ENCODE measurements around the gene ANKDD1B. TPM values are rescaled to one million over a fixed set of nuclear protein-coding genes. Genes with fewer than 3 reads are reported as not detected.

ANKDD1B gene
- total and polyA plus RNA-seq, 2 experiments from 2014 or later: 0.15 TPM; not detected in 1

DNA sequence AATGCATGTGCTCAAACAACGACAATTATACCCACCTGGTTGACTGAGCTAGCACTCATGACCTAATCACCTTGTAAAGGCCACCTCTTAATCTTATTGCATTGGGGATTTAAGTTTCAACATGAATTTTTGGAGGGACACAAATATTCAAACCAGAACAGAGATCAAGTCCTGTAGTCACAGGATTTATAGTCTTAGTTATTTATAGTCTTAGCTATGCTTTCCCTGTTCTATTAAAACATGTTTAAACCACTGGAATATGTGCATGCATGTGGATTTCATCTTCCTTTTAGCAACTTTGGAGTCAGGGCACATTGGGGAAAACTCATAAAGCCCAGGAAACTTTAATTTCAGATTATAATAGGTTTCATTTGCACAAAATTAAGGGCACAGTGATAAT is 26.7 kb downstream of the ANKDD1B start:
- TF ChIP-seq EZH2 (IDR thresholded peaks at IDR 0.05; ENCODE audit: insufficient read depth, poor library complexity, severe bottlenecking): no peak
- Histone ChIP-seq H3K9me2 (ENCODE audit: insufficient read depth) (no peaks in the 10 kb centered on the region), H3K4me2 (ENCODE audit: unreplicated experiment) (no peak overlapping the region), H3K9me3 (ENCODE audit: low read depth) (no peaks in the 10 kb centered on the region), H3F3A (ENCODE audit: insufficient read depth) (peaks cover 18% of the 10 kb centered on the region), H3K4me1 (ENCODE audit: insufficient read depth) (peaks cover 16% of the 10 kb centered on the region), H3K27ac (no peak overlapping the region), H3K4me3 (no peak overlapping the region), H3K9ac (no peak overlapping the region), H2AFZ (no peak overlapping the region), H4K20me1 (ENCODE audit: insufficient read depth) (no peaks in the 10 kb centered on the region), H3K27me3 (replicated peaks; ENCODE audit: insufficient read depth) (peaks cover 13% of the 10 kb centered on the region), H3K79me2 (ENCODE audit: insufficient read depth) (no peaks in the 10 kb centered on the region), H3K36me3 (ENCODE audit: low read depth) (no peaks in the 10 kb centered on the region)
- no peak for DNase-seq
- in situ Hi-C loops (cut with MboI): no loop called here
- 71 to 80% methylated on average over 1 of the region's 1 CpG for WGBS, 2 experiments (ENCODE audit: low coverage in 1 of 2, low lambda C conversion rate in 2 of 2, missing lambda C conversion rate in 2 of 2)

DNA sequence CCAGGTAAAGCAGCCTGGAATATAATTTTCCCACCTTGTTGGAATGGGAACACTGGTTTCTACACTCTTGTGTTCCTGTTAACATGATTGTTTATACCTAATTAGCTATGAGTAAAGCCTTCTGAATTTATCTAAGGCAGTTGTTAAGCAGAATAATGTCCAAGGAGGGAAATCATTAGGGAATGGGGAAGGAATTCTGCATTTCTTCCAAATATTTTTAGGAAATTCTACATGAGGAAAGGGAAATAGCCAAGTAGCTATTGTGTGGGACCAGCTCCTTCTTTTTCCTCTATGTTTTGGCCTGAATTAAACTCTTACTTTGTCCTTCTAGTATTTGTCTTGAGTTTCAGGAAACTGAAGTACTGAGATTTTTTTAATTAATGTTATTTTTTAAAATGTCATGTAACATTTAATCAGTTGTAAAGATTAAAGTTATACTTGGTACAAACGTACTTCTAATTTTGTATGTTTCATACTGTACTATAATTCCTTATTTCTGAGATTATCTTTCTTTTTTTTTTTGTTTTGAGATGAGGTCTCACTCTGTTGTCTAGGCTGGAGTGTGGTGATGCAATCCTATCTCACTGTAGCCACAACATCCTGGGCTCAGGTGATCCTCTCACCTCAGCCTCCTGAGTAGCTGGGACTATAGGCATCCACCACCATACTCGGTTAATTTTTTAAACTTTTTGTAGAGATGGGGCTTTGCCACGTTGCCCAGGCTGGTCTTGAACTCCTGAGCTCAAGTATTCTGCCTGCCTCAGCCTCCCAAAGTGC is 28.5 kb downstream of the ANKDD1B start:
- peak overlapping the region; percentile 5 for H3K4me2 ChIP-seq (ENCODE audit: unreplicated experiment)

DNA sequence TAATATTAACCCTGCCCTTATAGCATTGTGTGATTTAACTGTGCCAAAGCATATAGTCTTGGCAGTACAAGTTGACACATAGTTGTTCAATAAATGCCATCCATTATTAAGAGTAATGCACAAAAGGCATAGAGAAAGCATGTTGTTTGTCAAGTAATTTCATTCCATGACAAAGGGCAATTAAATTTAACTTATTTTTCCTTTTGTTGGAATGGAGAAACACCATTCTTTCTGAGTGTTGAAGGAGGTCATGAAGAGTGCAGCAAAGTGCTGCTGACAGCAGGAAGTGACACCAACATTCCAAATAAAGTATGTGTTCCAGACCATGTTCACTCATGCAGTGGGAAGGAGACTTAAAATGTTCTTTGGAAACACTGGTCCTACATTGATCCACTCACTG is 29.1 kb downstream of the ANKDD1B start:
- Histone ChIP-seq H2AFZ (no peak overlapping the region), H3K27me3 (replicated peaks; ENCODE audit: insufficient read depth) (0 out of 2 replicates have a peak, but pooled peaks cover 5% of the 10 kb centered on the region), H3K79me2 (ENCODE audit: insufficient read depth) (no peaks in the 10 kb centered on the region), H3K4me3 (peak overlapping the region; percentile 34; the same call in 1 of the 2 replicates), H3K4me1 (ENCODE audit: insufficient read depth) (peaks cover 16% of the 10 kb centered on the region), H3K36me3 (ENCODE audit: low read depth) (no peaks in the 10 kb centered on the region), H4K20me1 (ENCODE audit: insufficient read depth) (no peaks in the 10 kb centered on the region), H3K9me3 (ENCODE audit: low read depth) (no peaks in the 10 kb centered on the region), H3F3A (ENCODE audit: insufficient read depth) (peaks cover 18% of the 10 kb centered on the region), H3K27ac (peak overlapping the region; percentile 69), H3K9me2 (ENCODE audit: insufficient read depth) (no peaks in the 10 kb centered on the region), H3K4me2 (ENCODE audit: unreplicated experiment) (peak overlapping the region; percentile 70), H3K9ac (0 out of 2 replicates have a peak overlapping the region, but pooled peaks have one; percentile 3)
- peak; percentile 99 for TF ChIP-seq EZH2phosphoT487 (IDR thresholded peaks at IDR 0.05; ENCODE audit: insufficient read depth, low read depth)
- no peak for TF ChIP-seq EZH2 (IDR thresholded peaks at IDR 0.05; ENCODE audit: insufficient read depth, poor library complexity, severe bottlenecking)
- DNase-seq: peak; percentile 88
- in situ Hi-C loops (cut with MboI): no loop called here

More for the DNA sequence above, 28.5 kb downstream of the ANKDD1B start:
- 0 out of 2 replicates have a peak overlapping the region, but pooled peaks have one; percentile 3 for H3K9ac ChIP-seq
- H3F3A ChIP-seq (ENCODE audit: insufficient read depth): peaks cover 18% of the 10 kb centered on the region
- peak overlapping the region; percentile 69 for H3K27ac ChIP-seq
- peaks cover 7% of the 10 kb centered on the region; the same call in 1 of the 2 replicates for H3K27me3 ChIP-seq (replicated peaks; ENCODE audit: insufficient read depth)
- no peak overlapping the region for H2AFZ ChIP-seq
- no peak for TF ChIP-seq EZH2 (IDR thresholded peaks at IDR 0.05; ENCODE audit: insufficient read depth, poor library complexity, severe bottlenecking)
- TF ChIP-seq EZH2phosphoT487 (IDR thresholded peaks at IDR 0.05; ENCODE audit: insufficient read depth, low read depth): no peak
- H3K36me3 ChIP-seq (ENCODE audit: low read depth): no peaks in the 10 kb centered on the region
- no peaks in the 10 kb centered on the region for H4K20me1 ChIP-seq (ENCODE audit: insufficient read depth)
- H3K4me1 ChIP-seq (ENCODE audit: insufficient read depth): peaks cover 16% of the 10 kb centered on the region
- in situ Hi-C loops (cut with MboI): no loop called here
- 46 to 65% methylated on average over 3 of the region's 3 CpGs for WGBS, 2 experiments (ENCODE audit: low coverage in 1 of 2, low lambda C conversion rate in 2 of 2, missing lambda C conversion rate in 2 of 2)
- H3K9me3 ChIP-seq (ENCODE audit: low read depth): no peaks in the 10 kb centered on the region
- H3K9me2 ChIP-seq (ENCODE audit: insufficient read depth): no peaks in the 10 kb centered on the region
- no peak overlapping the region for H3K4me3 ChIP-seq
- no peak for DNase-seq
- no peaks in the 10 kb centered on the region for H3K79me2 ChIP-seq (ENCODE audit: insufficient read depth)

DNA sequence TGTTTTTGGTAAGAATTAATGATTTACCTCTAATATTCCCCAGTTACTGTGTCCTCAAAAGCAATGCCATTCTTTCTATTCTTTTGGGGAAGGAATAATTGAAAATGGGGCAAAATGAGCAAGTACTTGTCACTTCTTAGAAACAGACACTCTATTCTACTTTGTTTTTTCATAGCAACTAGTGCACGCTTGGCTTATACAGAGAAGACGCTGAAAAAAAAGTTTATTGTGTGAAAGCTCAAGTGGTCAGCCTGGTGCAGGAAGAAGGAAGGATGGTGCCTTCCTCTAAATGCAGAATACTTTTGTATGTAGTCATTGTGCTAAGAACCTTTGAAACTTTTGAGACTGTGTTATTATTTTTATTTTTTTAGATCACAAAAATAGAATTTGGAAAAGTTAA is 29.6 kb downstream of the ANKDD1B start:
- H3K9me3 ChIP-seq (ENCODE audit: low read depth): no peaks in the 10 kb centered on the region
- H3K9me2 ChIP-seq (ENCODE audit: insufficient read depth): no peaks in the 10 kb centered on the region
- H2AFZ ChIP-seq: no peak overlapping the region
- peak overlapping the region; percentile 69 for H3K27ac ChIP-seq
- no peaks in the 10 kb centered on the region for H3K79me2 ChIP-seq (ENCODE audit: insufficient read depth)
- DNase-seq: peak; percentile 32
- in situ Hi-C loops (cut with MboI): no loop called here
- H3K4me1 ChIP-seq (ENCODE audit: insufficient read depth): peaks cover 16% of the 10 kb centered on the region
- peak overlapping the region; percentile 26; the same call in 1 of the 2 replicates for H3K9ac ChIP-seq
- no peaks in the 10 kb centered on the region for H4K20me1 ChIP-seq (ENCODE audit: insufficient read depth)
- TF ChIP-seq EZH2phosphoT487 (IDR thresholded peaks at IDR 0.05; ENCODE audit: insufficient read depth, low read depth) (no peak), EZH2 (IDR thresholded peaks at IDR 0.05; ENCODE audit: insufficient read depth, poor library complexity, severe bottlenecking) (no peak)
- no peaks in the 10 kb centered on the region for H3K36me3 ChIP-seq (ENCODE audit: low read depth)
- 0 out of 2 replicates have a peak, but pooled peaks cover 5% of the 10 kb centered on the region for H3K27me3 ChIP-seq (replicated peaks; ENCODE audit: insufficient read depth)
- peaks cover 18% of the 10 kb centered on the region for H3F3A ChIP-seq (ENCODE audit: insufficient read depth)
- WGBS, 2 experiments (ENCODE audit: low coverage in 1 of 2, low lambda C conversion rate in 2 of 2, missing lambda C conversion rate in 2 of 2): 53 to 54% methylated on average over 2 of the region's 2 CpGs
- peak overlapping the region; percentile 70 for H3K4me2 ChIP-seq (ENCODE audit: unreplicated experiment)
- peak overlapping the region; percentile 34; the same call in 1 of the 2 replicates for H3K4me3 ChIP-seq

Measured in GM23248 (cell line).